Fibroblast of skin of right biceps (primary cell): ENCODE data around the gene C16orf92.

Experiments used
- DNase-seq: peaks from one replicate; pipeline ENCODE4 v3.0.0-alpha.2; 2013

C16orf92 gene

DNA sequence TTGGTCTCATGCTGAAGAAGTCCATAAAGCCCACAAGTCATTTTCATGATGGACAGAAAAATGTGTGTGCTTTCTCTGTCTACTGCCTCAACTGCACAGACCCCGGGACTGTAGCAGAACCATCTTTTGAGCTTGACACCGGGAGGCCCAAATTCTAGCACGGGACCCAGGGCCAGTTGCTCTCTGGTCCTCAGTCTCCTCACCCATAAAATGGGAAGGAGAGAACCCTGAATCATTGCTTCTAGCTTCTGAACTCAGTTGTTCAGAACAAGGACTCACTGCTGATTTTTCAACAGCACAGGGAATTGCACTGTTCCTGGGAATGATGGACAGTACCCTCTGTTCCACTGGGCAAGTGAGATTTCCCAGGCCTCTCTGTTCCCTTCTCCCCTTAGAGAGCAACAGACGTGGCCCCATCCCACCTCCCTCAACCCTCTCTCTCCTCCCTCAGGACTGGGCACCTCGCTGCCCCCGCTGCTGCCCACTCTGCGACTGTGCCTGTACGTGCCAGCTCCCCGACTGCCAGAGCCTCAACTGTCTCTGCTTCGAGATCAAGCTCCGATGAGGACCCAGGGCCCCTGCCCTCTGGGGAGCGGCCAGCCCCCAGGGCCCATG is 40.4 kb downstream of the C16orf92 start:
- no peak for DNase-seq

- DNase-seq, result peak; percentile 51
Measured at GRCh38 chr16:30063893-30064728, 41.1 kb downstream of the C16orf92 start.

DNA sequence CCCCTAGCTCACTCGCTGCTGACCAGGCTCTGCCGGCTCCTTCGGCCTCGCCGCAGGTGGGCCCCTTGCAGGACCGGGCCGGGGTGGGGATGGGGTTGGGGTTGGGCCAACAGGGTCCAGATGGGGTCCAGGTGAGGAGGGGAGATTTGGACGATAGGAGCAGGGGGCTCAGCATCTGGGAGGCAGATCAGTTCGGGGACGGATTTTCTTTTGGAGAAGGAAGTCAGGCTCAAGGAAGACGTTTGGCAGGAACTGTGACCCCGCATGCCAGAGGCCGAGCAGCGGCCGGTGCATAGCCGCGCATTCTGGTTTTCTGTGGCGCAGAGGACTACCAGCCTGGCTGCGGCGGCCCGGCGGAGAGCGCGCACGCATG is 41.7 kb downstream of the C16orf92 start:
- DNase-seq, result no peak

DNA sequence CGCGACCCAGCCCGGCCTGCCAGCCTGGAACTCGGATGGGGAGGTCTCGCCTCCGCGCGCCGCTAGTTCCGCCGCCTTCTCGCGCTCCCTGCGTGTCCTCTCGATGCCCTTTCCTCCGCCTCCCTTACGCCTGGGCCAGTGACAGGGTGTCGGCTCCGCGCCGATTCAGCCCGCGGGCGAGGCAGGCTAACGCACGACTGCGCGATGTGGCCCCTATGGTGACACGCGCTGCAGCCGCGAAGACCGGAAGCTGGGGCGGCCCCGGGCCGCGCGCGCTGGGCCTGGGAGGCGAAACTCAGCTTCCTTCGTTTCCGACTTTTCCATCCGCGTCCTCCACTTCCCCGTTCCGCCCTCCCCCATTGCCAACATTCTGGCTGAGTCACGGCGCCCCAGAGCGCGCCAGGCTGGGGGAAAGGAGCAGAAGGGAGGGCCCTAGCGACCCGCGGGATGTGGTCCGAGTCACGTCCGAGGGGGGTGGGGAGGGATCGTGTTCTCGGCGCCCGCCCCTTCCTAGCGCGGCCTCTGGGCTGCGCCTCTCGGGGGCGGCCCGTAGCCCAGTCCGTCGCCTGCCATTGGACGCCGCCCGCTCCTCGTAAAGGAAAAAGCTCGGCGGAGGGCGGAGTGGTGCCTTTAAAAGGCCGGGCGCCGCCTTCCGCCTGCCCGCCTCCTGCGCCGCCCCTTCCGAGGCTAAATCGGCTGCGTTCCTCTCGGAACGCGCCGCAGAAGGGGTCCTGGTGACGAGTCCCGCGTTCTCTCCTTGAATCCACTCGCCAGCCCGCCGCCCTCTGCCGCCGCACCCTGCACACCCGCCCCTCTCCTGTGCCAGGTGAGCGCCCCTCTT is 42.3 kb downstream of the C16orf92 start, which contains the start of gene ALDOA:
Gene ALDOA, plus strand, starts transcription at position 659 of the 841 bp plus-strand sequence. CDS start 1,138 bp downstream, outside the sequence.
- DNase-seq, result peak; percentile 100

GRCh38 chr16:30065943-30066760 is 43.2 kb downstream of the C16orf92 start:
- peak; percentile 69 for DNase-seq

GRCh38 chr16:30066761-30067583 is 44.0 kb downstream of the C16orf92 start:
- DNase-seq, result no peak

GRCh38 chr16:30067584-30067916 is 44.6 kb downstream of the C16orf92 start:
- no peak for DNase-seq

DNA sequence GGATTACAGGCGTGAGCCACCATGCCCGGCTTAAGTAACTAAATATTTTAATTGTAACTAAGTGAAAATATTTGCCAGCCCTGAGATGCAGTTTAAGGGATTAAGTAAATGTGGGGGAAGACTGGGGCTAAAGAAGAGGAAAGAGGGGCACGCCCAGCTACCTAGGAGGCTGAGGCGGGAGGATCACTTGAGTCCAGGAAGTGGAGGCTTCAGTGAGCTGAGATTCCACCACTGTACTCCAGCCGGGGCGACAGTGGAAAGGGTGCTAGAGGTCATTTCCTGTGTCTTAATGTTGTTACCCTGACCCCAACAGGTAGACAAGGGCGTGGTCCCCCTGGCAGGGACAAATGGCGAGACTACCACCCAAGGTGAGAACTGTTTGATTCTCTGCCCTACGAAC is 45.3 kb downstream of the C16orf92 start:
- no peak for DNase-seq

DNA sequence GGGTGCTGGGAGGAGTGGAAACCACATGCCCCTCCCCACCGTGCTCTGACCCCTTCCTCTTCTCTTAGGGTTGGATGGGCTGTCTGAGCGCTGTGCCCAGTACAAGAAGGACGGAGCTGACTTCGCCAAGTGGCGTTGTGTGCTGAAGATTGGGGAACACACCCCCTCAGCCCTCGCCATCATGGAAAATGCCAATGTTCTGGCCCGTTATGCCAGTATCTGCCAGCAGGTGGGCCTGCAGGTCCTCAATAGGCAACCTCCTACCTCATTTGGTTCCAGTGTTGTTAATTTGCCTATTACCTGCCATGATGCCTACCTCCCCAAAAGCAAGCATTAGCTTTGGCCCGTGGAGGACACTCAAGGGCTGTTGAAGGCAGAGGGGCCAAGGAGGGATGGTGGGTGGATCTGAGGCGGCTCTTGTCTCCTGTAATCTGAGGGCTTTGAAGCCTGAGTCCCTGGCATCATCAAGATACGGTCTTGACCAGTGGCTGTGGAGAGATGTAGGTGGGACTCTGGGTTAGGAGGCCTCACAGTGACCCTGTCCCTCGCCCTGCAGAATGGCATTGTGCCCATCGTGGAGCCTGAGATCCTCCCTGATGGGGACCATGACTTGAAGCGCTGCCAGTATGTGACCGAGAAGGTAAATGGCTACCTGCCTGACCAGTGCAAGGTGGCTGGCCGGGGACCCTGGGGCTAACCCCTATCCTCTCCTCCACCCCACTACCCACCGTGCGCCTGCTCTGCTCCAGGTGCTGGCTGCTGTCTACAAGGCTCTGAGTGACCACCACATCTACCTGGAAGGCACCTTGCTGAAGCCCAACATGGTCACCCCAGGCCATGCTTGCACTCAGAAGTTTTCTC is 46.0 kb downstream of the C16orf92 start:
- no peak for DNase-seq

GRCh38 chr16:30069611-30070462 is 46.8 kb downstream of the C16orf92 start:
- DNase-seq, result no peak

- no peak for DNase-seq
Measured at GRCh38 chr16:30070490-30070889, 47.5 kb downstream of the C16orf92 start.
